ENCODE measurements around the gene ECPAS. TPM values are rescaled to one million over a fixed set of nuclear protein-coding genes. Genes with fewer than 3 reads are reported as not detected.
"Not testable (repeated sequence)": the region's sequence is repeated elsewhere in the genome, so short reads cannot be mapped to it uniquely, and the experiment has no call there.

ECPAS gene
- total RNA-seq, 1 donor from 2014 or later = 117 TPM

GRCh38 chr9:111413996-111414395 lies 70.2 kb downstream of the ECPAS start:
- no peaks in the 10 kb centered on the region for H3K9me3 Mint-ChIP-seq (ENCODE audit: low read depth)
- no peak overlapping the region for H3K27ac Mint-ChIP-seq
- no peaks in the 10 kb centered on the region for H3K27me3 Mint-ChIP-seq
- no peak for DNase-seq (ENCODE audit: low spot score, unreplicated experiment)
- H3K4me3 Mint-ChIP-seq (ENCODE audit: low read depth) = no peak overlapping the region
- H3K4me1 Mint-ChIP-seq (ENCODE audit: low read depth) = no peaks in the 10 kb centered on the region
- TF ChIP-seq, protein P1, sequence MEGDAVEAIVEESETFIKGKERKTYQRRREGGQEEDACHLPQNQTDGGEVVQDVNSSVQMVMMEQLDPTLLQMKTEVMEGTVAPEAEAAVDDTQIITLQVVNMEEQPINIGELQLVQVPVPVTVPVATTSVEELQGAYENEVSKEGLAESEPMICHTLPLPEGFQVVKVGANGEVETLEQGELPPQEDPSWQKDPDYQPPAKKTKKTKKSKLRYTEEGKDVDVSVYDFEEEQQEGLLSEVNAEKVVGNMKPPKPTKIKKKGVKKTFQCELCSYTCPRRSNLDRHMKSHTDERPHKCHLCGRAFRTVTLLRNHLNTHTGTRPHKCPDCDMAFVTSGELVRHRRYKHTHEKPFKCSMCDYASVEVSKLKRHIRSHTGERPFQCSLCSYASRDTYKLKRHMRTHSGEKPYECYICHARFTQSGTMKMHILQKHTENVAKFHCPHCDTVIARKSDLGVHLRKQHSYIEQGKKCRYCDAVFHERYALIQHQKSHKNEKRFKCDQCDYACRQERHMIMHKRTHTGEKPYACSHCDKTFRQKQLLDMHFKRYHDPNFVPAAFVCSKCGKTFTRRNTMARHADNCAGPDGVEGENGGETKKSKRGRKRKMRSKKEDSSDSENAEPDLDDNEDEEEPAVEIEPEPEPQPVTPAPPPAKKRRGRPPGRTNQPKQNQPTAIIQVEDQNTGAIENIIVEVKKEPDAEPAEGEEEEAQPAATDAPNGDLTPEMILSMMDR (IDR thresholded peaks at IDR 0.05; ENCODE audit: unreplicated experiment) = no peak
- peaks cover 39% of the 10 kb centered on the region for H3K36me3 Mint-ChIP-seq (ENCODE audit: insufficient read depth)

GRCh38 chr9:111412280-111412679 lies 71.9 kb downstream of the ECPAS start:
- Mint-ChIP-seq H3K4me3 (ENCODE audit: low read depth) (no peak overlapping the region), H3K4me1 (ENCODE audit: low read depth) (no peaks in the 10 kb centered on the region), H3K9me3 (ENCODE audit: low read depth) (no peaks in the 10 kb centered on the region), H3K36me3 (ENCODE audit: insufficient read depth) (peaks cover 49% of the 10 kb centered on the region), H3K27me3 (no peaks in the 10 kb centered on the region), H3K27ac (no peak overlapping the region)
- no peak for DNase-seq (ENCODE audit: low spot score, unreplicated experiment)
- TF ChIP-seq, protein P1 (IDR thresholded peaks at IDR 0.05; ENCODE audit: unreplicated experiment) = no peak

- Mint-ChIP-seq H3K4me1 (ENCODE audit: low read depth) (no peaks in the 10 kb centered on the region), H3K27me3 (no peaks in the 10 kb centered on the region), H3K27ac (no peak overlapping the region), H3K9me3 (ENCODE audit: low read depth) (no peaks in the 10 kb centered on the region), H3K36me3 (ENCODE audit: insufficient read depth) (peaks cover 45% of the 10 kb centered on the region), H3K4me3 (ENCODE audit: low read depth) (no peak overlapping the region)
- no peak for DNase-seq (ENCODE audit: low spot score, unreplicated experiment)
- TF ChIP-seq, protein P1 (IDR thresholded peaks at IDR 0.05; ENCODE audit: unreplicated experiment) = no peak
These were observed 72.9 kb downstream of the ECPAS start for GRCh38 chr9:111411266-111411665.

DNA sequence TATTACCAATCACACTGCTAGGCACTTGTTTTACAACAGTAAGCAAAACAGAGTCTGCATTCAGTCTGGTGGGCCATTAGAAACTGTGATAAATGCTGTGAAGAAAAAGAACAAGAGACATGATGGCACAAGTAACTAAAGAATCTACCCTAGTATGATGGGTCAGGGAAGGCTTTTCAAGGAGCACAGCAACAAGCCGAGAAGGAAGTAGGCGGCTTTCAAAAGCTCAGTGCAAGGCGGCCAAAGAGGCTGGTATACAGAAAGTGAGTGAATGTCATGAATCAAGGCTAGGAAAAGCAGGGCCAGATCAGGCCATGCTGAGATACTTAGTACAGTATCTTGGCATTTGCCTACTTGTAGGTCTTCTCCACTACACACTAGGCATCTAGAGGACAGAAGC lies 76.4 kb downstream of the ECPAS start:
- H3K36me3 Mint-ChIP-seq (ENCODE audit: insufficient read depth) = peaks cover 64% of the 10 kb centered on the region
- H3K27ac Mint-ChIP-seq = no peak overlapping the region
- no peak overlapping the region for H3K4me3 Mint-ChIP-seq (ENCODE audit: low read depth)
- DNase-seq (ENCODE audit: low spot score, unreplicated experiment) = no peak
- TF ChIP-seq, protein P1 (IDR thresholded peaks at IDR 0.05; ENCODE audit: unreplicated experiment) = no peak
- H3K27me3 Mint-ChIP-seq = no peaks in the 10 kb centered on the region
- H3K9me3 Mint-ChIP-seq (ENCODE audit: low read depth) = peaks cover 9% of the 10 kb centered on the region
- H3K4me1 Mint-ChIP-seq (ENCODE audit: low read depth) = no peaks in the 10 kb centered on the region

- H3K4me3 Mint-ChIP-seq (ENCODE audit: low read depth) = no peak overlapping the region
- no peaks in the 10 kb centered on the region for H3K4me1 Mint-ChIP-seq (ENCODE audit: low read depth)
- no peak for DNase-seq (ENCODE audit: low spot score, unreplicated experiment)
- peaks cover 29% of the 10 kb centered on the region for H3K9me3 Mint-ChIP-seq (ENCODE audit: low read depth)
- no peak overlapping the region for H3K27ac Mint-ChIP-seq
- TF ChIP-seq, protein P1 (IDR thresholded peaks at IDR 0.05; ENCODE audit: unreplicated experiment) = no peak
- no peaks in the 10 kb centered on the region for H3K27me3 Mint-ChIP-seq
- peaks cover 74% of the 10 kb centered on the region for H3K36me3 Mint-ChIP-seq (ENCODE audit: insufficient read depth)
These were observed 78.5 kb downstream of the ECPAS start for GRCh38 chr9:111405701-111406100.

DNA sequence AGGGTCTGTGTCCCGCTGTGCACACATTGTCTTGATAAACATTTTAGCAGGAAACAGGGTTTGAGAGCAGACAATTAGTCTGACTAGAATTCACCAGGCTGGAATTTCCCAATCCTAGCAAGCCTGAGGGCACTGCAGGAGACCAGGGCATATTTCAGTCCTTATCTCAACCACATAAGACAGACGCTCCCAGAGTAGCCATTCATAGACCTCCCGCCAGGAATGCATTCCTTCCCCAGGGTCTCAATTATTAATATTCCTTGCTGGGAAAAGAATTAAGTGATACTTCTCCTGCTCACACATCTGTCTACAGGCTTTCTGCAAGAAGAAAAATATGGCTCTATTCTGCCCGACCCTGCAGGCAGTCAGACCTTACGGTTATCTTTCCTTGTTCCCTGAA lies 82.7 kb downstream of the ECPAS start:
- peaks cover 34% of the 10 kb centered on the region for H3K9me3 Mint-ChIP-seq (ENCODE audit: low read depth)
- not testable (repeated sequence) for H3K27ac Mint-ChIP-seq; DNase-seq (ENCODE audit: low spot score, unreplicated experiment); H3K27me3 Mint-ChIP-seq; H3K4me3 Mint-ChIP-seq (ENCODE audit: low read depth); H3K4me1 Mint-ChIP-seq (ENCODE audit: low read depth)
- peaks cover 61% of the 10 kb centered on the region for H3K36me3 Mint-ChIP-seq (ENCODE audit: insufficient read depth)
